GM12801 (cell line): Measurements from ENCODE around the gene HM13.

Source experiments
- CTCF ChIP-seq: IDR thresholded peaks from one replicate; pipeline ENCODE4 v1.5.1; 2011; ENCODE audit warnings: control low read depth; ENCODE audit not compliant: insufficient read length; ENCODE audit errors: extremely low read depth

The HM13 gene

GRCh38 chr20:31587545-31588389 is 73.5 kb downstream of the HM13 start:
- TF ChIP-seq CTCF, result no peak

GRCh38 chr20:31590717-31591225 is 76.5 kb downstream of the HM13 start:
- TF ChIP-seq CTCF, result no peak

GRCh38 chr20:31593221-31594001 is 79.2 kb downstream of the HM13 start:
- TF ChIP-seq CTCF, result no peak

- no peak for TF ChIP-seq CTCF
Observed at GRCh38 chr20:31594002-31594557, 79.8 kb downstream of the HM13 start.

GRCh38 chr20:31594558-31595379 is 80.5 kb downstream of the HM13 start:
- no peak for TF ChIP-seq CTCF

GRCh38 chr20:31595380-31595653 is 81.1 kb downstream of the HM13 start:
- no peak for TF ChIP-seq CTCF
